ENCODE results near the gene ARID3A.

The ARID3A gene

GRCh38 chr19:1004803-1005664 is 79.2 kb downstream of the ARID3A start:
- no peak for DNase-seq (ENCODE audit: low read depth)

GRCh38 chr19:1006711-1007398 is 81.0 kb downstream of the ARID3A start:
- no peak for DNase-seq (ENCODE audit: low read depth)

- DNase-seq (ENCODE audit: low read depth) = no peak
Measured at GRCh38 chr19:1007399-1008251, 81.8 kb downstream of the ARID3A start.

GRCh38 chr19:1008268-1009040 is 82.6 kb downstream of the ARID3A start:
- DNase-seq (ENCODE audit: low read depth) = no peak

DNA sequence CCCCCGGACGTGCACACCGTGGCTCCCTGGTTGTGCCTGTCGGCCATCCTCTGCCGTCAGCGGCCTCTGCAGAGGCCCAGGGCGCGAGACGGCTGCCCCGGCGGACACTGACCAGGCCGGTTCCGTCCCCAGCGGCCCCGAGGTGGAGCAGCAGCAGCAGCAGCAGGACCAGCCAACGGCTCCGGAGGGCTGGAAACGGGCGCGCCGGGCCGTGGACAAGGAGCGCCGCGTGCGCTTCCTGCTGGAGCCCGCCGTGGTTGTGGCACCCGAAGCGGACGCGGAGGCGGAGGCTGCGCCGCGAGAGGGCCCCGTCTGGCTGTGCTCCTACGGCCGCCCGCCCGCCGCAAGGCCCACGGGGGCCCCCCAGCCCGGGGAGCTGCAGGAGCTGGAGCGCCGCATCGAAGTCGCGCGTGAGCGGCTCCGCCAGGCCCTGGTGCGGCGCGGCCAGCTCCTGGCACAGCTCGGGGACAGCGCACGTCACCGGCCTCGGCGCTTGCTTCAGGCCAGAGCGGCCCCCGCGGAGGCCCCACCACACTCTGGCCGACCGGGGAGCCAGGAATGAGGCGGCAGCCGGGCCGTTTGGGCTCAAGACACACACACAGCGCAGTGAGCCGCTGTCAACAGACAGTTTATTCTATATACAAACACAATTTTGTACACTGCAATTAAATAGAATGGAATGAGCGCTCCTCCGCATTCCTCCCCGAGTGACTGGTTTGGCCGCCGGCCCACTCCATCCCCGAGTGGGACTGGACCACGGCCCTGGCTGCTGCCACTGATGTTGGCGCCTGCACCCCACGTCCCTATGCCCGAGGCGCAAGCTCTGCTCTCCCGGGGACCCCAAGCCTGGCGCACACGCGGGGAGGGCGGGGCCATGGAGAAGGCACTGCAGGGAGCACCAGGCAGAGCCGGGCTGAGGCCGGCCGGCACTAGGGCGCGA is 83.5 kb downstream of the ARID3A start:
- no peak for DNase-seq (ENCODE audit: low read depth)

DNA sequence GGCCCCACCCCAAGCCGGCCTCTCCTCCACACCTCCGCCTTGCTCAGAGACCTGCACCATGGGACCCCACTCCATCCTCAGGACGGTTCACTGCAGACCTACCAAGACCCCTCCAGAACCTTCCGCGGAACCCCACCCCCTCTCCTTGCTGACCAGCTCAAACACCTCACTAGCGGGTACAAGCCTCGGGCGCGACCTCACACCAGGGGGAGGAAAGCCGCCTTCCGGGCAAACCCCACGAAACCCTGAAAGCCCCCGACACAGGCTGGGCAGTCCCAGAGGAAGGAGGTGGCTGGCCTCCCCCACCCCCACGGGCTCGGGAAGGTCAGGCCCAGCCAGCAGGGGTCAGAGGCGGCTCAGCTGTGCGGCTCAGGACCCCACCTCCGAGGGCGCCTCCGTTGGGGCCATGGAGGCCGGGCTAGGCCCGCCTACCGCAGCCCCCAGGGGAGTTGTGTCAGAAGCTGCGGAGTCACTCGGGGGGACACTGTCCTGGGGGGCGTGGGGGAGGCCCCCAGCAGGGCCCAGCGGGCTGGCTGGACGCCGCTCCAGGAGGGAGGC is 84.2 kb downstream of the ARID3A start:
- no peak for DNase-seq (ENCODE audit: low read depth)

- DNase-seq (ENCODE audit: low read depth) = no peak
Measured at GRCh38 chr19:1010586-1011510, 85.0 kb downstream of the ARID3A start.

- DNase-seq (ENCODE audit: low read depth) = no peak
Measured at GRCh38 chr19:1011831-1012333, 86.0 kb downstream of the ARID3A start.

DNA sequence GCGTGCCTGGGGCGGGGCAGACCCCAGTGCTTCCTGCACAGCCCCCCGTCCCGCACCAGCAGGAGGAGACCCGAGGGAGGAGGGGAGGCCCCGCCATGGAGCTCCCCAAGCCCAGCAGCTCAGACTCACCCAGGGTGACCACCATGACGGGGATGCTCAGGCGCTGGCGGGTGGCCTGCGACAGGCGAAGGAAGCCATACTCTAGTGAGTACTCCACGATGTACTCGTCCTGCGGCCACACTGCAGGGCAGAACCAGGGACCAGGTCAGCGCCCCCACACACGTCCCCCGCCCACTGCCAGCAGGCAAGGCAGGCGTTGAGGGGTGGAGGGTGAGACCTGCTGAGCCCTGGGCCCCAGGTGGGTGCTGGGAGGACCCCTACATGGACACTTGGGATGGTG is 86.5 kb downstream of the ARID3A start:
- no peak for DNase-seq (ENCODE audit: low read depth)

GRCh38 chr19:1013218-1013617 is 87.4 kb downstream of the ARID3A start:
- DNase-seq (ENCODE audit: low read depth) = no peak

GRCh38 chr19:1014161-1015060 is 88.6 kb downstream of the ARID3A start:
- DNase-seq (ENCODE audit: low read depth) = no peak

DNA sequence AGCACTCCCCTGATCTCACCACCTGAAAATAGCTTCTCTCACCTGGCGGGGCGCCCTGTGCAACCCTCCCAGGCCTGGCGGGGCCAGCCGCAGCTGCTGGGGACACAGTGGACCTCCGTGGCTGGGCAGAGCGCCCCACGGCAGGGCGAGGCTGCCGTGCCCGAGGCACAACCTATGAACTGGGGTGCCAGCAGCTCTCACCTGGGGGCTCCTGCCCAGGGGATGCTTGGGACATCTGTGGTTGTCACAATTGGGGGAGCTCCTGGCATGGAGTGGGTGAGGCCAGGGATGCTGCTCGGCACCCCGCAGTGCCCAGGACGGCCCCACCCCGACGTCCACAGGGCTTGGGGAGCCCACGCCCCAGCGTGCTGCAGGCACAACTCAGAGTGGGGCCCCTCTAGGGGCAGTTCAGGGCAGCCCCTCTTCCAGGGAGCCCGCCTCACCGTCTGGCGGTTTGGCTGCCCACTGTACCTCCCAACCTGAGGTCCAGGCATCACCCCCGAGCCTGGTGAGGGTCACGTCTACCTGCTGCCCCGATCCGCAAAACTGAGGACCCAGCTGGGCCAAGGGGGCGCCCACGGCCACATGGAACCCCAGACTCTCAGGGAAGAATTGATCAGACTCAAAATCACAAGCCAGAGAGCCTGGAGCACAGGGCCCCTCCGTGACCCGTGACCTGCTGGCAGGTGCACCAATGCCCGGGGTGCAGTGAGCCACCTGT is 89.4 kb downstream of the ARID3A start:
- no peak for DNase-seq (ENCODE audit: low read depth)

DNA sequence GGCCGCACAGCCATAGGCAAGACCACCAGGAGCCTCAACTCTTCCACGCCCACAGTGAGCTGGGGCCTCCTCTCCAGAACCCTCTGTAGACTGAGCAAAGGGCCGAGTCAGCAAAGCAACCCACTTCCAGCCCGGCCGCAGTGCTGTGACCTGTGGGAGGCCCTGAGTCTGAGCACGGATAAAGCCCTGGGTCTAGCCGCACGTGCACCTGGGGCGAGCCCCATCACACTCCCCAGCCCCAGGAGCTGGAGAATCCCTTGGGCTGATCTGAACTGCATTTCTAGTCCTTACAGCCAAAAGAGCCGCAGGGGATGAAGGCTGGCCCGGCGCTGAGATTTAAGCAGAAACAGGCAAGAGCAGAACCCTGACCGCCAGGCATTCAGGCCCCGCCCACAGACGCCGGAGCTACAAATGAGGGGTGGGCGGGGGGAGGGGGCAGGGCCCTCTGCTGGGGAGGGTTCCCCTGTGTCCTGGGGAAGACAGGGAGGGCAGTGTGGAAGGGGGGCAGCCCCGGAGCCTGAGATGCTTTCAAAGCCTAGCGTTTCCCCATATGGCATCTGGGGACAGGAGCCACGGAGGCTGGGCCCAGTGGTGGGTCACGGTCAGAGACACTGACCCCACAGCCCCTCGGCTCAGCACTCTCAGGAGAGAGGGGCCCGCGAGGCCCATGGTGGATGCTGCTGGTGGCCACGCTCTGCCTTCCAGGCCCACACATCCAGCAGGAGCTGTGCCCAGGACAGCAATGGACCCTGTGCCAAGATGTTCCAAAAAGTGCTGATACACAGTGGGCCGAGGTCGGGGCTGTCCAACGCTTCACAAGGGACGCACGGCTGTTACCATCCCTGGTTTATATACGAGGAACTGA is 90.2 kb downstream of the ARID3A start:
- DNase-seq (ENCODE audit: low read depth) = no peak

DNA sequence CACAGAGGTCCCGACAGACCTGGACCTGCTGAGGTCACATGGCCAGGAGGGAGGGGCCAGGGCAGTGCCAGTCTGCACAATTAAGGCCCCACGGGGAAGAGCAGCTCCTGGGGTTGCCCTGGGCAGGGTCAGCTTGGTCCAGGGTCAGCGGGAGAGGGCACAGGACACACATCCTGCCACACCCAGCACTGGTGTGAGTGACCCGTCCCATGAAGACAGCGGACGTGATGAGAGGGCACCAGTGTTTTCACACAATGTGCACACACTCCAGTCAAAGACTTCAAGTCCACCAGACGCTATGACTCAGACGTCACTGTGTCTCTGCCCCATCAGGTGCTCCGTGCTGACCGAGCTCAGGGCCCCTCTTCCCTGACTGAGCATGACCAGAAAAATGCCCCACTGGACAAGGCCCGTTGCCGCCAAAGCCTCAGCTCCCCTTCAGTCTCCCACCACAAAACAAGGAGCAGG is 90.8 kb downstream of the ARID3A start:
- DNase-seq (ENCODE audit: low read depth) = no peak

- no peak for DNase-seq (ENCODE audit: low read depth)
Measured at GRCh38 chr19:1017115-1017905, 91.5 kb downstream of the ARID3A start.

Measured in activated T-helper 1 cell treated with Interleukin-2 at 50 U/mL for 16 hours (primary cell).